Fibroblast of gingiva (primary cell): Measurements from ENCODE around the gene CACNA2D1.
A peak's percentile ranks its signal among the peaks of the same experiment; 100 is the strongest.

ENCODE experiments used
- DNase-seq: peaks from one replicate; pipeline ENCODE4 v3.0.0-alpha.2; 2011; ENCODE audit warnings: low read depth

Gene CACNA2D1

DNA sequence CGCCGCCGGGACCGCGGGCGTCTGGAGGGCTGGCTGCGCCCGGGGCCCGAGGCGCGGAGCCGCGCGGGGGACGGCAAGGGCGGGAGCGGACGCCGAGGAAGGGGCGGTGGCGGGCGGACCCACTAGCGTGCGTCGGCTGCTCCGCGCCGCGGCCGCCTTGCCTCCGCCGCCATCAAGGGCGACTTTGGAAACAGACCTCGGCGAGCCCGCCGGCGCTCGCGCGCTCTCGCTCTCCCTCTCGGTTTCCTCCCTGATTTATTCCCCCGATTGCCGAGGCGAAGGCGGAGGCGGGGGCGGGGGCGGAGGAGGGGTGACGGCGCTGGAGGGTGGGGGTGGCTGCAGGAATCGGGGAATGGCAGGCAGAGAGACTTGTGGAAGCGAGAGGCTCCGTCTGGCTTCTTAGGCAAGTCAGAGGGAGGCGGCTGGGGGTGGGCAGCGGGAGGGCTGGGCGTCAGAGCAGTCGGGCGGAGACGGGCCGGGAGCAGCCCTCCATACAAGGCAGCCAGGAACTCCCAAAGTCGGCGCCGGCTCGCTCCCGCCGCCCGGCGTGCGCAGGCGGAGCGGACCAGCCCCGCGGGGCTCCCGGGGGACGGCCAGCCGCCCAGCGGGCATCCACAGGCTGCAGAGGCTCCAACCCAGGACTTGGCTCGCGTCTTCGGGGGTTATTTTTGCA lies at the start of gene CACNA2D1:
TSS of gene CACNA2D1 (minus strand) at position 231 of the 673 bp plus-strand sequence.
- DNase-seq, result peak; percentile 94

GRCh38 chr7:82481499-82482097 lies 38.0 kb upstream of the CACNA2D1 start:
- peak; percentile 6 for DNase-seq

DNA sequence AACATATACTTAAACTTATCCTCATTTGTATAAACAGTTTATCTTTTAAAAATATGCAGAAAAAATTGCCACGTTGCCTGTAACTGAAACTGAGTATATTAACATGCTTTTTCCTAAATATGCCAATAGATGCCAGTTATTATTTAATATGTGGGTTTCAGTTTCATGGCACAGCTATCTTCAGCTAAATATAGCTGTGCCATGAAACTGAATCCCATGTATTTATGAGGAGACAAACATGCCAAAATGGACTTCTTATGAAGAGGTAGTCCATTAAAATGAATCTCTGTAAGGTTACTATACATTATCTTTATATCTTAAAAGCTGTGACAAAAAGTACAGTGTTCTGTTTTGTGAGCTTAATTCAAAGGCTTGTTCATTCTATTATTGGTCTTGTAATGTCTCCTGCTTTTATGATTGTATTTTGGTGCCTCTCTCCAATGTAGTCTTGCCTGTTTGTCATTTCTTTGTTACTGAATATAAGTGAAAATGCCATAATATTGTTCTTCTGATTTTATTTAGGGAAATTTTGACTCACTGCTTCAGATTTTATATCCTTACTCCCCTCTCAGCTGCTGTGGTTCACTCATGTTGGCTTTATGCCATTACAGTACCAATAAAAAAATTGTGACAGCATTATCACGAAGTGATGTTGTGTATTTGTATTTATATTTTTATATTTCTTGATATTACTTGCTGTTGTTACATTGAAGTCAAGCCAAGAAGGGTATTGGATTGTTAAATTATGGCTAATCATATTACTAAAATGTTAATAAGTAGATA lies 34.3 kb upstream of the CACNA2D1 start:
- DNase-seq, result no peak

DNA sequence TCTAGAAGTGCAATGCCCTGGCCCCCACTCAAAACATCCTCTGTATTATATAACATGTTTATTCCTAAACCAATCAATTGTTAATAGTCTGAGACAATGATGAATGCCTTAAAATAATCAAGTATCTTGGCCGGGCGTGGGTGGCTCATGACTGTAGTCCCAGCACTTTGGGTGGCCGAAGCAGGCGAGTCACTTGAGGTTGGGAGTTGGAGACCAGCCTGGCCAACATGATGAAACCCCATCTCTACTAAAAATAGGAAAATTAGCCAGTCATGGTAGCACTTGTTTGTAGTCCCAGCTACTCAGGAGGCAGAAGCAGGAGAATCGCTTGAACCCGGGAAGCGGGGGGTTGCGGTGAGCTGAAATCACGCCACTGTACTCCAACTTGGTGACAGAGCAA lies 29.4 kb upstream of the CACNA2D1 start:
- DNase-seq, result no peak

GRCh38 chr7:82471351-82472020 lies 27.9 kb upstream of the CACNA2D1 start:
- DNase-seq, result no peak

DNA sequence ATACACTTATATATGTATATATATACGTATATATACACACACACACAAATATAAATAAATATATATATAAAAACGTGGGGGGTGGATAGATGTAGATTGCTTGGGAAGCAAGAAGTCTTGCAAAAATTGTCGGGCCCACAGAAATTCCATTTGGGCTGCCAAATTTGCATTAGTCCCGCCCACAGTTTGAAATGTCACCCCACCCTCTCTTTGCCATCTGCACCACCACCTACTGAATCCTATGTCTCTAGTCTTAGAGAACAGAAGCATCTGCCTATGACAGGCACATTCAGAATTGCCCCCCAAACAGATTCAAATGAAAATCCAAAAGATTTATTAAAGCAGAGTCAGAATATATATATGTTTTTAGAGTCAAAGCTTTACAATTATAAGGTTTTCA lies 25.6 kb upstream of the CACNA2D1 start:
- DNase-seq, result no peak

- DNase-seq, result no peak
Measured at GRCh38 chr7:82468435-82468834, 24.9 kb upstream of the CACNA2D1 start.

GRCh38 chr7:82467020-82467419 lies 23.4 kb upstream of the CACNA2D1 start:
- DNase-seq, result no peak

GRCh38 chr7:82464372-82464771 lies 20.8 kb upstream of the CACNA2D1 start:
- no peak for DNase-seq

DNA sequence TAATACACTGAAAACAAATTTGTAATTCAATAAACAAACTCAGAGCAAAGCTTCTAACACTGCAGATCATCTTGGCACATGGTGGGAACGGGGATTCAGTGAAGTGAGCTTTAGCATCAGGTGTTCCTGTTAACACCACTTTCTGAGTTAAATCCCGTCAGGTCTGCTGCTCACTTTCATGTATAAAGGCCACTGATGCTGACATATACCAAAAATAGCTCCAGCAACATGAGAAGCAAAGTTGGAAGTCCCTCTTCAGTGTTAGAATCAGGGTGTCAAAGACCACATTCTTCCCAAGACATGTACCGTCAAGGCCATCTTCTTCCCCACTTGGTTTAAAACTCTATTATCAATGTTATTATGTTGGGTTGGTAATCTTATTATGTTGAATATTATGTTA lies 11.7 kb upstream of the CACNA2D1 start:
- DNase-seq, result no peak

DNA sequence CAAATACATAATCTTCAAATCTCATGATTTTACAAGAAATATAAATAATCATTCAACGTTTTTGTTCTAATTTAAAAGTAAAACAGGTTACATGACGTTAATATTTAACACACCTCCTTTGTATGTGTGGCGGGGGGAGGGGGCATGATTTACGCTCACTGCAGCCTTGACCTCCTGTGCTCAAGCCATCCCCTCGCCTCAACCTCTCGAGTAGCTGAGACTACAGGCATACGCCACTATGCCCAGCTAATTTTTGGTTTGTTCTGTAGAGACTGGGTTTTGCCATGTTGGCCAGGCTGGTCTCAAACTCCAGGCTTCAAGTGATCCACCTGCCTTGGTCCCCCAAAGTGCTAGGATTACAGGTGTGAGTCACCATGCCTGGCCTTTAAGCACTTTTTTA lies 7.2 kb upstream of the CACNA2D1 start:
- DNase-seq, result no peak

GRCh38 chr7:82449910-82450309 lies 6.3 kb upstream of the CACNA2D1 start:
- DNase-seq, result no peak

GRCh38 chr7:82446897-82447296 lies 3.3 kb upstream of the CACNA2D1 start:
- no peak for DNase-seq

DNA sequence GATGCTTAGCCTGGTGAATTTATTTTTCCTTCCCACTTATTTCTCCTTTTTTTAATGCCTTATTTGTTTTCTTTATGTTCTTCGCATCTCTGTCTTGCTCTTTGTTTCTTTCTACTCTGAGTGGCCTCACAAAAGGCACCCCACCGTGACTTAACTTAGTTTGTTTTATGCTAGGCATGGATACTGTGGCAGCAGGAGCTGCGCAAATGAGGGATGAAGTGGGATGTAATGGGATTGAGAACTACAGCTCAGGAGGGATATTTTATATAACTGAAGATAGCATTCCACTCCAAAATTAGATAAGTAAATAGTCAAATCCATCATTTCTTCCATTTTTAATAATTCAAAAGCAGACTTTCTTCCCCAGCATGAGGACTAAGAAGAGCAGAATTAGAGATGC lies 1.7 kb upstream of the CACNA2D1 start:
- DNase-seq, result no peak

DNA sequence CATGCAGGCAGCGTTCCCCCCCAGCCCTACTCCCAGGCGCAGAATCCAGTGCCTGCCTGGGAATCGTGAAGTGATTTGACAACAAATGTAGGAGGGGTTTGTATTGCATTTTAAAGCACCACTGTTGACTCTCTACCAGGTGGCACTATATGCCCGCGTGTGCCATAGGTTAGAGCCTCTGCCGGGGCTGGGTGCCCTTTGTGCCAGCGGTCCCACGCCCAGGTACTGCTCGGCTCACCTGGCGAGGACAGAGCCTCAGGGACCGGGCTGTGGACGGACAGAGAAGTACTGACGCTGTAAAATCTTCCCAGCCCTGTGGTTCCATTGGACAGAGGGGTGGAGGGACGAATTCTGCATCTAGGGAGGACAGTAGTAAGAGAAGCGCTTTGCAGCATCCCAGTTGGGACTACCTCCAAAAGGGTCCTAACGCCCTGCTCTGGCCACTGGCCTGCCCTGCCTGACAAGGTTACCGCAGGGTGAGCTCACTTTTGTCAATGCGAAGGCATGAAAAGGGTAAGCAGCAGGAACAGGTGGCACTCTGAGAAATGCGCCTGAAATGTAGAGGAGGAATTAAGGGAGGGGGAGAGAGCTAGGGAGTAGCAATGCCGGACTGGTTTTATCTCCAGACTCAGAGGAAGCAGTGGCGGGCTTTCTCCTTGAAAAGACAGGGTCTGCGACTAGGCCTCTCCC lies 788 bp upstream of the CACNA2D1 start:
- DNase-seq, result no peak

GRCh38 chr7:82443036-82443546 lies 486 bp downstream of the CACNA2D1 start:
- DNase-seq, result peak; percentile 11

DNA sequence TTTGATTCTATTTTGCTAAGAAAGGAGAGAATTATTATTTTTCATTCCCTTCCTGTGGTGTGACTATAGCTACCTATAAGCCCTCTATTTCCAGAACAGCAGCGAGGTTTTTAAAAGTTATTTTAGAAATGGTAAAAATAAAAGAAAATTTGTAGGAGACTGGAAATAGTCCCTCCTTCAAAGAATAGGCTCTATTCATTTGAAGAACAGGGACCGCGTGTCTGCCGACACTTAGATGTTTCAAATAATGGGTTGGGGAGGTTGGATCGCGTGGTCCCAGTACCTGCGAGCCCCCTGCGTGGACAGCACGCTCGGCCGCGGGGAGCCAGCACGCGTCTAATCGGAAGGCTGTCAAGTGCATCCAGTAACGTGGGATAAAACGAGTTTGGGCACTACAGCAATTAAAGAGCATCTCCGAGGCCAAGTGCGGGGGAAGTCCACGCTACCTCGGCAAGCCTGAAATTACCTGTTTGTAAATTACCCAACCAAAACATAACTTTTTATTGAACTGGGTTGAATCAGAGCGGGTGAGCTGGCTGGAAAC lies 1.0 kb downstream of the CACNA2D1 start:
- no peak for DNase-seq

GRCh38 chr7:82441669-82442478 lies 1.7 kb downstream of the CACNA2D1 start:
- DNase-seq, result no peak

GRCh38 chr7:82438521-82438920 lies 5.1 kb downstream of the CACNA2D1 start:
- no peak for DNase-seq

DNA sequence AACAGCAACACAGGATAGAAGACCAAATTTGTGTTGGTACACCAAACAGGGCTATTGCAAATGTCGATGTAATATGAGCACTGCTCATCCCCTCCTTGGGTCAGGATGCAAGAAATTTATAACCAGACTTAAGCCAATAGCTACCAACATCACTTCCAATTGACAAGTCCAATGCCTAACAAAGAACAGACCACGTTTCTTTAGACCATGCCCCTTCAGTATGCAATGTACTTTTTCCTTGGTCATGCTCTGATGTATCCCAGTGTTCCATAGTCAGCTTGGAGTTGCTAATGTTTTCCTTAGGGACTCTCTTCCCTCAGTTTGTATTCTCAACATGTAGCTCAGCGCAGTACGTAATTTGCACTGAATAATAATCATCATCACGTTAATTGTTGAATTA lies 7.8 kb downstream of the CACNA2D1 start:
- DNase-seq, result no peak
